Measurements from ENCODE around the gene DCTN3. TPM values are rescaled to one million over a fixed set of nuclear protein-coding genes. Genes with fewer than 3 reads are reported as not detected.
"Not testable (repeated sequence)": the region's sequence is repeated elsewhere in the genome, so short reads cannot be mapped to it uniquely, and the experiment has no call there.

Gene DCTN3
- total RNA-seq, 3 donors from 2014 or later (not counting 1 experiment from before 2014, with no cell fraction given), result 135 to 171 (median 147) TPM

DNA sequence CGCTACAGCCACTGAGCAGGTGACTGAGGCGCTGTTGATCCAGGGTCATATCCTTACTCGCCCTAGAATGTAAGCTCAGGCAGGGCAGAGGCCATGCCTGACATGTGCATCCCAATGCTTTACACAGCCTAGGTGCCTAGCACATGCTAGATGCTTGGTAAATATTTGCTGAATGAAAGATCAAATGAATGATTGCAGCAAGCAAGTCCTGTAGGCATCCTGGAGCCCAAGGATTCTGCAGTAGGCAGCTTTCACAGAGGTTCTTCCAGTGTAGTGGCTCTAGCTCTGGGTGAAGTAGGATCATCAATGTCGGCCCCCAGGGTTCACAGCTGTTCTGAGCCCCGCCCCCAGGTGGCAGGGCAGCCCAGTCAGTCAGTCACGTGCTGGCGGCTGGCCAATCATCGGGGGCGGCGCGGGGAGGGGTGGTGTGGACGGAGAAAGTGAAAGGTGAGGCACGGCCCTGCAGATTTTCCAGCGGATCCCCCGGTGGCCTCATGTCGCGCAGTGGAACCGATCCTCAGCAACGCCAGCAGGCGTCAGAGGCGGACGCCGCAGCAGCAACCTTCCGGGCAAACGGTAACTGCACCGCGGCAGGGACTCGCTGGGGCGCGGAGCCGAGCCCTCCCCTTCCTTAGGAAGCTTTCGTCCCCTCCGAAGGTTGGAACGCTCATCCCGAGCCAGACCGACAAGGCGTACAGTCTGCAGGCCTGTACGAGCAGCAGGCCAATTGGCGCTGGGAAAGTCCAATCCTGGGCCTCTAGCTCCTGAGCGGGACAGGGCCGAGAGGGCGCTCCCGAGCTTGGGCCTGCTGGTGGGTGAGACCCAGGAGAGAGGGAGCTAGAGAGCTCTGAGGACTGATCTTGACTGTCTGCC lies 26.2 kb upstream of the DCTN3 start, which contains the start of gene GALT:
GALT (plus strand) TSS at position 465 of the 873 bp plus-strand sequence; CDS start at position 495, 30 bp downstream.
- H3K9me3 Mint-ChIP-seq, result no peaks in the 10 kb centered on the region
- H3K4me1 Mint-ChIP-seq, result peaks cover 22 to 26% of the 10 kb centered on the region in 2 donors
- peak; percentile 93 to 96 (median 94) for ATAC-seq
- H3K27ac ChIP-seq (ENCODE audit: low read length), result peak within 1 kb of the TSS; percentile 53
- peak within 1 kb of the TSS; percentile 89 for H3K4me3 Mint-ChIP-seq
- no peaks in the 10 kb centered on the region for H3K9me3 ChIP-seq (ENCODE audit: control insufficient read depth, insufficient read depth, low read length)
- intact Hi-C loops (cut with micrococcal nuclease), result loop anchor here (1.0 to 5.0 kb wide), 3 partner anchors 9 to 34 kb away; partner anchors contain the start of genes RPP25L and SIGMAR1
- peak; percentile 95 to 96 for DNase-seq
- no peaks in the 10 kb centered on the region for H3K27me3 Mint-ChIP-seq (ENCODE audit: low read depth in 2 of 2)
- H3K27me3 ChIP-seq (ENCODE audit: control insufficient read depth, insufficient read depth, low read length), result no peaks in the 10 kb centered on the region
- TF ChIP-seq, protein P1, sequence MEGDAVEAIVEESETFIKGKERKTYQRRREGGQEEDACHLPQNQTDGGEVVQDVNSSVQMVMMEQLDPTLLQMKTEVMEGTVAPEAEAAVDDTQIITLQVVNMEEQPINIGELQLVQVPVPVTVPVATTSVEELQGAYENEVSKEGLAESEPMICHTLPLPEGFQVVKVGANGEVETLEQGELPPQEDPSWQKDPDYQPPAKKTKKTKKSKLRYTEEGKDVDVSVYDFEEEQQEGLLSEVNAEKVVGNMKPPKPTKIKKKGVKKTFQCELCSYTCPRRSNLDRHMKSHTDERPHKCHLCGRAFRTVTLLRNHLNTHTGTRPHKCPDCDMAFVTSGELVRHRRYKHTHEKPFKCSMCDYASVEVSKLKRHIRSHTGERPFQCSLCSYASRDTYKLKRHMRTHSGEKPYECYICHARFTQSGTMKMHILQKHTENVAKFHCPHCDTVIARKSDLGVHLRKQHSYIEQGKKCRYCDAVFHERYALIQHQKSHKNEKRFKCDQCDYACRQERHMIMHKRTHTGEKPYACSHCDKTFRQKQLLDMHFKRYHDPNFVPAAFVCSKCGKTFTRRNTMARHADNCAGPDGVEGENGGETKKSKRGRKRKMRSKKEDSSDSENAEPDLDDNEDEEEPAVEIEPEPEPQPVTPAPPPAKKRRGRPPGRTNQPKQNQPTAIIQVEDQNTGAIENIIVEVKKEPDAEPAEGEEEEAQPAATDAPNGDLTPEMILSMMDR (IDR thresholded peaks at IDR 0.05), result peak; percentile 46
- H3K27ac Mint-ChIP-seq, result peak within 1 kb of the TSS; percentile 77 to 89
- peaks cover 24% of the 10 kb centered on the region for H3K4me1 ChIP-seq (ENCODE audit: control insufficient read depth, insufficient read depth, low read length)
- peaks cover 25% of the 10 kb centered on the region for H3K36me3 ChIP-seq (ENCODE audit: control insufficient read depth, insufficient read depth, low read length)
- peak within 1 kb of the TSS; percentile 69 for H3K4me3 ChIP-seq (ENCODE audit: low read length)
- WGBS (ENCODE audit: insufficient coverage), result 6% methylated on average over 43 of the region's 43 CpGs
- no peaks in the 10 kb centered on the region for H3K36me3 Mint-ChIP-seq

DNA sequence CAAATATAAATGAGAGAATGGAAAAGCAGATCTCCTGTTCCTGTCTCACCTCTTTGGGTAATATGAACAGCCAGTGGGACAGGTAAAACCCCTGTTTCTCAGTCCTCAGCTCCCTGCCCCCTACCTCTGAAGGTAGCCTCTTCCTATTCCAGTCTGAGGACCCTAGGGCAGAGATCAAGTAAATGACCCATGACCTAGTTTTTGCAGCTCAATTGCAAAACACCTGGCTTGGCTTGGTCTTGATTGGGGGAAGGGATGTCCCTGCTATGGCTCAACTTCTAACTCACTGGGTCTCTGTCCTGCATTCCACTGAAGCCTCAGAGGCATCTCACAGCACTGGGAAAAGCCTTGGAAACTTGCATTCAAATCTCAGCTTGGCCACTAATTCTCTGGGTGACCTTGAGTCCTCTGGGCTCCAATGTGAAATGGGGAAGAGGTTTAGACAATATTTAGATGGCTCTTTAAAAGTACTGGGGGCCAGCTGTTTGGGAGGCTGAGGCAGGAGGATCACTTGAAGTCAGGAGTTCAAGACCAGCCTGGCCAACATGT lies 24.5 kb upstream of the DCTN3 start:
- no peak overlapping the region for H3K27ac ChIP-seq (ENCODE audit: low read length)
- Mint-ChIP-seq H3K27me3 (ENCODE audit: low read depth in 2 of 2) (no peaks in the 10 kb centered on the region), H3K27ac (no peak overlapping the region), H3K4me1 (peaks cover 22 to 26% of the 10 kb centered on the region in 2 donors), H3K36me3 (no peaks in the 10 kb centered on the region), H3K4me3 (peak overlapping the region; percentile 28), H3K9me3 (no peaks in the 10 kb centered on the region)
- intact Hi-C loops (cut with micrococcal nuclease), result loop anchor here (5.0 kb wide), 1 partner anchor 33 kb away; the partner anchor contains the start of gene RPP25L
- no peaks in the 10 kb centered on the region for H3K9me3 ChIP-seq (ENCODE audit: control insufficient read depth, insufficient read depth, low read length)
- no peaks in the 10 kb centered on the region for H3K27me3 ChIP-seq (ENCODE audit: control insufficient read depth, insufficient read depth, low read length)
- H3K36me3 ChIP-seq (ENCODE audit: control insufficient read depth, insufficient read depth, low read length), result peaks cover 18% of the 10 kb centered on the region
- no peak overlapping the region for H3K4me3 ChIP-seq (ENCODE audit: low read length)
- DNase-seq (no peak), ATAC-seq (no peak)
- TF ChIP-seq, protein P1 (IDR thresholded peaks at IDR 0.05), result no peak
- peaks cover 24% of the 10 kb centered on the region for H3K4me1 ChIP-seq (ENCODE audit: control insufficient read depth, insufficient read depth, low read length)

DNA sequence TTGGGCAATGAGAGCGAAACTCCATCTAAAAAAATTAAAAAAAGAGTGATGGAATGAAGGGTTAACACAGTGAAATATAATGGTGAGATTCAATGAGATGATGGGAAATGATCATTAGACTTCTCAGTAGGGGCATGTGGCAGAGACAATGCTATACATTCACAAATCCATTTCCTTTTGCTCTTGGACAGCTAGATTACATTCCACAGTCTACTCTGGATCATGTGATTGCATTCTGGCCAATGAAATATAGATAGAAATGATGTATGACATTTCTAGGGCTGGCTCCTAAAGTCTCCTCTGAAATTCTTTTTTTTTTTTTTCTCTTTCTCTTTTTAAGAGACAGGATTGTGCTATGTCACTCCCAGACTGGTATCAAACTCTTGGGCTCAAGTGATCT lies 22.4 kb upstream of the DCTN3 start:
- TF ChIP-seq, protein P1 (IDR thresholded peaks at IDR 0.05), result no peak
- H3K4me3 ChIP-seq (ENCODE audit: low read length), result no peak overlapping the region
- no peak overlapping the region for H3K27ac ChIP-seq (ENCODE audit: low read length)
- DNase-seq (no peak), ATAC-seq (no peak)
- no peaks in the 10 kb centered on the region for H3K9me3 ChIP-seq (ENCODE audit: control insufficient read depth, insufficient read depth, low read length)
- Mint-ChIP-seq H3K36me3 (no peaks in the 10 kb centered on the region), H3K27me3 (ENCODE audit: low read depth in 2 of 2) (no peaks in the 10 kb centered on the region), H3K4me1 (peaks cover 22 to 27% of the 10 kb centered on the region in 2 donors), H3K27ac (no peak overlapping the region), H3K4me3 (no peak overlapping the region), H3K9me3 (no peaks in the 10 kb centered on the region)
- 90% methylated on average over 1 of the region's 1 CpG for WGBS (ENCODE audit: insufficient coverage)
- intact Hi-C loops (cut with micrococcal nuclease), result no loop called here
- no peaks in the 10 kb centered on the region for H3K27me3 ChIP-seq (ENCODE audit: control insufficient read depth, insufficient read depth, low read length)
- H3K36me3 ChIP-seq (ENCODE audit: control insufficient read depth, insufficient read depth, low read length), result no peaks in the 10 kb centered on the region
- peaks cover 23% of the 10 kb centered on the region for H3K4me1 ChIP-seq (ENCODE audit: control insufficient read depth, insufficient read depth, low read length)

DNA sequence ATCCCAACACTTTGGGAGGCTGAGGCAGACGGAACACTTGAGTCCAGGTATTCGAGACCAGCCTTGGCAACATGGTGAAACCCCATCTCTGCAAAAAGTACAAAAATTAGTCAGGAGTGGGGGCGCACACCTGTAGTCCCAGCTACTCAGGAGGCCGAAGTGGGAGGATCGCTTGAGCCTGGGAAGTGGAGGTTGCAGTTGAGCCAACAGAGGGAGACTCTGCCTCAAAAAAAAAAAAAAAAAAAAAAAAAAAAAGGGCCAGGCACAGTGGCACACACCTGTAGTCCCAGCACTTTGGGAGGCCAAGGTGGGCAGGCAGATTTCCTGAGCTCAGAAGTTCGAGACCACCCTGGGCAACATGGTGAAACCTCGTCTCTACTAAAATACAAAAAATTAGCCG lies 19.0 kb upstream of the DCTN3 start:
- not testable (repeated sequence) for H3K27me3 Mint-ChIP-seq (ENCODE audit: low read depth in 2 of 2)

More for the DNA sequence above, 19.0 kb upstream of the DCTN3 start:
- H3K36me3 Mint-ChIP-seq; DNase-seq; H3K4me3 ChIP-seq (ENCODE audit: low read length); H3K27ac ChIP-seq (ENCODE audit: low read length); H3K9me3 Mint-ChIP-seq; H3K4me3 Mint-ChIP-seq; H3K27ac Mint-ChIP-seq; H3K9me3 ChIP-seq (ENCODE audit: control insufficient read depth, insufficient read depth, low read length); ATAC-seq; H3K27me3 ChIP-seq (ENCODE audit: control insufficient read depth, insufficient read depth, low read length); H3K36me3 ChIP-seq (ENCODE audit: control insufficient read depth, insufficient read depth, low read length): not testable (repeated sequence)
- WGBS (ENCODE audit: insufficient coverage), result 85% methylated on average over 8 of the region's 8 CpGs
- intact Hi-C loops (cut with micrococcal nuclease), result loop anchor here (5.0 kb wide), 1 partner anchor 37 kb away; no protein-coding TSS in a partner anchor
- peaks cover 30% of the 10 kb centered on the region for H3K4me1 ChIP-seq (ENCODE audit: control insufficient read depth, insufficient read depth, low read length)
- H3K4me1 Mint-ChIP-seq, result peaks cover 17 to 32% of the 10 kb centered on the region in 2 donors

All from natural killer cell (primary cell).